Upper lobe of left lung (tissue), 6 donors: ENCODE results near the gene SF3A1. TPM values are rescaled to one million over a fixed set of nuclear protein-coding genes. Genes with fewer than 3 reads are reported as not detected.
A peak's percentile ranks its signal among the peaks of the same experiment; 100 is the strongest.

ENCODE experiments used
- ATAC-seq, 2 donors: fragments of 200-7000 bp; cut with Tn5 transposase; one replicate each; pipeline ENCODE4 v1.9.1; 2022; ENCODE audit warnings: mild to moderate bottlenecking in 2 of 2, moderate library complexity in 2 of 2; ENCODE audit not compliant: low FRiP score in 2 of 2
- DNase-seq, 2 donors: peaks; one replicate each; pipeline ENCODE4 v3.0.0-alpha.2; 2019 to 2020
- H3K27ac ChIP-seq, 4 donors: fragments of 200-600 bp; sonication (generic); one replicate each; pipeline ENCODE4 v1.5.1; 2016 to 2019
- H3K27me3 ChIP-seq, 4 donors: fragments of 200-600 bp; sonication (generic); one replicate each; pipeline ENCODE4 v1.5.1; 2017 to 2019
- H3K36me3 ChIP-seq, 4 donors: fragments of 200-600 bp; sonication (generic); one replicate each; pipeline ENCODE4 v1.5.1; 2016 to 2019
- H3K4me1 ChIP-seq, 4 donors: fragments of 200-600 bp; sonication (generic); one replicate each; pipeline ENCODE4 v1.5.1; 2018 to 2019
- H3K4me3 ChIP-seq, 4 donors: fragments of 200-600 bp; sonication (generic); one replicate each; pipeline ENCODE4 v1.5.1; 2017 to 2019; ENCODE audit warnings: mild to moderate bottlenecking in 2 of 4, moderate library complexity in 1 of 4
- H3K9me3 ChIP-seq, 4 donors: fragments of 200-600 bp; sonication (generic); one replicate each; pipeline ENCODE4 v1.5.1; 2018 to 2019
- EP300 ChIP-seq, 4 donors: sonication (generic); formaldehyde crosslinking; IDR thresholded peaks; one replicate each; pipeline ENCODE4 v1.5.1; 2017; ENCODE audit warnings: antibody characterized with exemption in 4 of 4, control low read depth in 2 of 4
- POLR2A ChIP-seq, 4 donors: fragments of 450-650 bp; IDR thresholded peaks; one replicate each; pipeline ENCODE4 v1.5.1; 2016 to 2017; ENCODE audit warnings: antibody characterized with exemption in 4 of 4, mild to moderate bottlenecking in 2 of 4
- POLR2AphosphoS5 ChIP-seq, 2 donors: sonication (generic); formaldehyde crosslinking; IDR thresholded peaks; one replicate each; pipeline ENCODE4 v1.5.1; 2017; ENCODE audit warnings: antibody characterized with exemption in 2 of 2
- whole genome bisulfite sequencing, 2 donors: methylation state at CpG; one replicate each; pipeline ENCODE4 v1.1.5; 2017 to 2018; 5-methylcytosine and 5-hydroxymethylcytosine counted together
- total RNA-seq, 6 donors: library from RNA; depleted of rRNA in 4 of 6; stranded (reverse); fragments of >200 nt in 4 of 6; gene quantifications; one replicate each; pipeline versions ENCODE4 v1.1.0 to v1.2.1, GENCODE V29; 2016 to 2021
- TF ChIP-seq, protein P1 (sequence below), 6 experiments: fragments of 450-650 bp in 4 of 6; fragments of 200-600 bp in 2 of 6; sonication (generic) in 2 of 6; IDR thresholded peaks; one replicate each; pipeline ENCODE4 v1.5.1; 2016 to 2019; ENCODE audit warnings: antibody characterized with exemption in 6 of 6
- donor health status: DM: no; HTN: no; CAD: no; lungs with moderate emphysema.
- donor health status: DM: no; HTN: yes; CAD: no; lungs with severe emphysema.

The SF3A1 gene
- total RNA-seq, 6 donors from 2014 or later, result 89.1 to 204 (median 138) TPM

DNA sequence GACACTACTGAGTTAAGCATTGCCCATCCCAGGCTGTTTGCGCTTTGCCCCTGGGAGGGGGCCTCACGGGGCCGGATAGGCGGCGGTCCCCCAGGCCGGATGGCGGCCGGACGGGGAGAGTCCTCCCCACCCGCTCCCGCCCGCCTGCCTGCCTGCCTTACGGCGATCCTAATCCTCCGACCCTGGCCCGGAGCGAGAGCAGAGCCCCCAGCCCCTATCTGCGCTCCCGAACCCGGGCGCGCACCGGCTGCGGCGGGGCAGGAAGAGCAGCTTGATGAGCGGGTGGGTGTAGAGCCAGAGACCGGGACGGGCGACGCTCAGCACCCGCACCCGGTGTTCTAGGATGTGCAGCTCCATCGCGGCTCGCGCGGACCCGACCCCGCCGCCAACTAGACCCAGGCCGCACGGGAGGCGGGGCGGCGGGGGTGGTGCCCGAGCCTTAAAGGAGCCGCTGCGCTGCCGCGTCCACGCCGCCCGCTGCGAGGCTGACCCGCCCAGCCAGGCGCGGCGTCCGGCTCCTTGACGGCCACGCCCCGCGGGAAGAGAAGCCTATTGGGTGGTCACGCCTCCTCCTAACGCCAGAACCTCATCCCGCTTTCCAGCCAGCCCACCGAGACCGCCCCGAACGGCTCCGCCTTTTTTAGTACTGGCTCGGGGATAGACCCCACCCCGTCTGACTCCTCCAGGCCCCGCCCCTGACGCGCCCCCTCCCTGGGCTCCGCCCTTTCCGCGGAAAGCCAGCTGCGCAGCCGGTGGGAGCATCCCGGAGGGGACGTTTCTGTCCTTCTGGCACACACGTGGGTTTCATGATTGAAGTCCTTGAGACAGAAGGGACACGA lies 67.3 kb downstream of the SF3A1 start, which contains the start of gene CASTOR1:
TSS of gene CASTOR1 (minus strand) at position 365 of the 839 bp plus-strand sequence. CDS start at position 357, 8 bp downstream.
- TF ChIP-seq, protein P1, sequence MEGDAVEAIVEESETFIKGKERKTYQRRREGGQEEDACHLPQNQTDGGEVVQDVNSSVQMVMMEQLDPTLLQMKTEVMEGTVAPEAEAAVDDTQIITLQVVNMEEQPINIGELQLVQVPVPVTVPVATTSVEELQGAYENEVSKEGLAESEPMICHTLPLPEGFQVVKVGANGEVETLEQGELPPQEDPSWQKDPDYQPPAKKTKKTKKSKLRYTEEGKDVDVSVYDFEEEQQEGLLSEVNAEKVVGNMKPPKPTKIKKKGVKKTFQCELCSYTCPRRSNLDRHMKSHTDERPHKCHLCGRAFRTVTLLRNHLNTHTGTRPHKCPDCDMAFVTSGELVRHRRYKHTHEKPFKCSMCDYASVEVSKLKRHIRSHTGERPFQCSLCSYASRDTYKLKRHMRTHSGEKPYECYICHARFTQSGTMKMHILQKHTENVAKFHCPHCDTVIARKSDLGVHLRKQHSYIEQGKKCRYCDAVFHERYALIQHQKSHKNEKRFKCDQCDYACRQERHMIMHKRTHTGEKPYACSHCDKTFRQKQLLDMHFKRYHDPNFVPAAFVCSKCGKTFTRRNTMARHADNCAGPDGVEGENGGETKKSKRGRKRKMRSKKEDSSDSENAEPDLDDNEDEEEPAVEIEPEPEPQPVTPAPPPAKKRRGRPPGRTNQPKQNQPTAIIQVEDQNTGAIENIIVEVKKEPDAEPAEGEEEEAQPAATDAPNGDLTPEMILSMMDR (IDR thresholded peaks at IDR 0.05), result peak in 1 of 6 experiments; percentile 14
- TF ChIP-seq POLR2A (IDR thresholded peaks at IDR 0.05) (peak in 3 of 4 donors; percentile 62 to 93 (median 91)), POLR2AphosphoS5 (IDR thresholded peaks at IDR 0.05) (peak; percentile 50 to 91), EP300 (IDR thresholded peaks at IDR 0.05) (peak in 1 of 4 donors; percentile 19)
- 0 to 1% methylated on average over 37 to 73 of the region's 85 CpGs for WGBS, 2 donors
- H3K9me3 ChIP-seq, result no peaks in the 10 kb centered on the region
- H3K4me1 ChIP-seq, result peaks cover 42 to 52% (median 43%) of the 10 kb centered on the region in 4 donors
- H3K36me3 ChIP-seq, result peaks cover 27 to 48% (median 42%) of the 10 kb centered on the region in 4 donors
- no peaks in the 10 kb centered on the region for H3K27me3 ChIP-seq
- H3K27ac ChIP-seq, result peak within 1 kb of the TSS; percentile 94 to 99 (median 96)
- ATAC-seq (peak; percentile 94 to 95), DNase-seq (peak; percentile 99)
- peak within 1 kb of the TSS; percentile 67 to 98 (median 86) for H3K4me3 ChIP-seq

DNA sequence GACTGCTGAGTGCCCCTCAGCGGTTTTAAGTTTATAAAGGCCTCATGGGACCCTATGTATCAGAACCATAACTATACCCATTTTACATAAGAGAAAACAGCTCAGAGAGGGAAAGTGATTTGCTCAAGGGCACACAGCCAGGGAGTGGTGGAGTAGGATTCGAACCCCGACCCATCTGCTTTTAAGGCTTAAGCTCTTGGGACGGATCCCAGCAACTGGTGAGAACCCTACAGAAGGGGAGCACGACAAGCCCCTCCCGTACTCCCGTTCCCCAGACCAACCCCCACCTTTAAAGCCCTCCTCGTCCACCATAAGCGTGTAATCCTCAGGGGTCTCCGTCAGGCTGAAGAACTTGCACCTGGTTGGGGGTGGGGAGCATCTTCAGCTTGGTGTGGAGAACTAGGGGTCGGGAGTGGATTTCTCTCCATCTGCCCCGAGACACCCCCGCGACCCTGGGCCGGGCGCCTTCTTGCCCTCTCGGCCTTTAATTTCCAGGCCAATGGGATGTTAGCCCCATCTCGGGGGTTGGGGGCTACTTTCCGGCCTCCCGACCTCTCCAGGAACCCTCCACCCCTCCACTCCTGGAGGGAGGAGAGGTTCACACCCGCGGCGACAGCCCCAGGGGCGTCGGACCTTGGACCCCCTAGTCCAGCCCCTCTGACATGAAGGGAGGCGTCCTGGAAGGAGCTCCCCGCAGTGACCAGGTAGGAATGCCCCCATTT lies 68.1 kb downstream of the SF3A1 start:
- H3K4me3 ChIP-seq, result peak overlapping the region; percentile 67 to 98 (median 86)
- TF ChIP-seq POLR2A (IDR thresholded peaks at IDR 0.05) (no peak), EP300 (IDR thresholded peaks at IDR 0.05) (no peak), POLR2AphosphoS5 (IDR thresholded peaks at IDR 0.05) (no peak)
- TF ChIP-seq, protein P1 (IDR thresholded peaks at IDR 0.05), result no peak
- DNase-seq (peak in 1 of 2 donors; percentile 86), ATAC-seq (no peak)
- H3K27ac ChIP-seq, result peak overlapping the region; percentile 94 to 99 (median 96)
- peaks cover 42 to 52% (median 43%) of the 10 kb centered on the region in 4 donors for H3K4me1 ChIP-seq
- 16 to 22% methylated on average over 11 to 25 of the region's 27 CpGs for WGBS, 2 donors
- peaks cover 19 to 47% (median 39%) of the 10 kb centered on the region in 4 donors for H3K36me3 ChIP-seq
- H3K27me3 ChIP-seq, result no peaks in the 10 kb centered on the region
- H3K9me3 ChIP-seq, result no peaks in the 10 kb centered on the region

DNA sequence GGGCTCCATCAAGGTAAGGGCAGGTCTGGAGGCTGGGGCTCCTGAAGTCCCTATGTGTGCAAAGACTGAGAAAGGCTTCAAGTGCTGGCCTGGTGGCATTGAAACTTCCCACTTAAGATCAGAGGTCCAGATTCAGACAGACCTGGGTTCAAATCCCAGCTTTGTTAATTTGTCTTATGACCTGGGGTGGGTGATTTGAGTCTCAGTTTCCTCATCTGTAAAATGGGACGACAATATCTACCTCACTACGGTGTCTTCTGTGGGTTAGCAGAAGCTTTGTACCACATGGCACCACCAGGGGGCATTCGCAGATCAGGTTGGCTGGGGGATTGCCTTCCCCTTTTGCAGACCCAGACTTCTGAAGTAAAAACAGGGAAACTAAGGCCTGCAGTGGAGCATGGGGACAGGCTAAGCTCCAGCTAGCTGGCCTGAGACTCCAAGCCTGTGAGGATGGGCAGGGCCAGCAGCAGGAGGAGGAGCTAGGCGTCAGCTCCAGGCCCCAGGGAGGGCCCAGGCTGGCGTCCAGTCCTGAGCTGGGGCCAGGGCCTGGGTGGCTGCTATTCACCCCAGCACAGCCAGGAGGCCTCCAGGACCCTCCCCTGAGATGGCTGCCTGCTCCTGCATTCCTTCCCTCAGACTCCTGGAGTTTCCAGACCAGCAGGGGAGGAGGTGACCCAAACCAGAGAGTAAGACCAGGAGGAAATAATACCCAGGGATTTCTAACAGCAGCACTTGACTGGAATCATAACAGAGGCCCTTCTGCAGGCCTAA lies 68.9 kb downstream of the SF3A1 start:
- Histone ChIP-seq H3K36me3 (peaks cover 11 to 46% (median 32%) of the 10 kb centered on the region in 4 donors), H3K9me3 (no peaks in the 10 kb centered on the region), H3K27ac (peak overlapping the region; percentile 94 to 99 (median 96)), H3K4me1 (peaks cover 42 to 52% (median 44%) of the 10 kb centered on the region in 4 donors), H3K4me3 (peak overlapping the region; percentile 67 to 98 (median 86)), H3K27me3 (no peaks in the 10 kb centered on the region)
- WGBS, 2 donors, result 11 to 30% methylated on average over 2 to 4 of the region's 5 CpGs
- TF ChIP-seq, protein P1 (IDR thresholded peaks at IDR 0.05), result peak; percentile 80 to 97 (median 92)
- TF ChIP-seq POLR2A (IDR thresholded peaks at IDR 0.05) (peak in 3 of 4 donors; percentile 20 to 73 (median 25)), POLR2AphosphoS5 (IDR thresholded peaks at IDR 0.05) (peak; percentile 51 to 78), EP300 (IDR thresholded peaks at IDR 0.05) (no peak)
- ATAC-seq, result peak; percentile 77 to 82
- DNase-seq, result peak; percentile 91 to 93
